Measurements from ENCODE around the gene NFE2L2.
"Not testable (repeated sequence)": the region's sequence is repeated elsewhere in the genome, so short reads cannot be mapped to it uniquely, and the experiment has no call there.

The NFE2L2 gene

GRCh38 chr2:177239932-177240630 lies 24.4 kb downstream of the NFE2L2 start:
- H3K36me3 ChIP-seq (ENCODE audit: control insufficient read depth, insufficient read depth, low read length) = no peaks in the 10 kb centered on the region
- peaks cover 37% of the 10 kb centered on the region for H3K4me1 ChIP-seq (ENCODE audit: control insufficient read depth, insufficient read depth, low read length, poor library complexity, severe bottlenecking)
- H3K4me3 ChIP-seq (ENCODE audit: insufficient read depth, low read depth, low read length, poor library complexity, severe bottlenecking) = no peak overlapping the region
- H3K9me3 ChIP-seq (ENCODE audit: control insufficient read depth, low read length) = no peaks in the 10 kb centered on the region
- peak overlapping the region; percentile 40 for H3K27ac ChIP-seq (ENCODE audit: insufficient read depth, low read length, poor library complexity, severe bottlenecking)
- peak in 2 of 3 donors; percentile 9 to 13 for DNase-seq
- H3K27me3 ChIP-seq (replicated peaks; ENCODE audit: control insufficient read depth, insufficient read depth, low read length, poor library complexity, severe bottlenecking) = no peaks in the 10 kb centered on the region

DNA sequence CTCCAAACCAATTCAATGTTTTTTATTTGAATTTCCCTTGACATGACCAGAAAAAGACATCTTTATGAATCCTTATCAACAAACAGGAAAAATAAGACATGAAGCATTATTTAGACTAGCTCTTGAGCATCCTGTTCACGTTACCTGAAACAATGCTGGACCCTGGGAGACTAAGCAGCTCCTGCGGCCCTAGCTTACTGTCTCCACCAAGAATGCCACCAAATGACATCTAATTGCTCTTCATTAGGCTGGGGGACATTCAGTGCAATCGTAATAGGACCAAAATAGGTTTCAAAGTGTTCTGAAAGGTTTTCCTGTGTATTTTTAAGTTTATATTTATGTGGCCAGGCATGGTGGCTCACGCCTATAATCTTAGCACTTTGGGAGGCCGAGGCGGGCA lies 25.5 kb downstream of the NFE2L2 start:
- no peak for DNase-seq
- no peak overlapping the region for H3K4me3 ChIP-seq (ENCODE audit: insufficient read depth, low read depth, low read length, poor library complexity, severe bottlenecking)
- H3K36me3 ChIP-seq (ENCODE audit: control insufficient read depth, insufficient read depth, low read length) = no peaks in the 10 kb centered on the region
- H3K4me1 ChIP-seq (ENCODE audit: control insufficient read depth, insufficient read depth, low read length, poor library complexity, severe bottlenecking) = peaks cover 37% of the 10 kb centered on the region
- H3K9me3 ChIP-seq (ENCODE audit: control insufficient read depth, low read length) = no peaks in the 10 kb centered on the region
- H3K27me3 ChIP-seq (replicated peaks; ENCODE audit: control insufficient read depth, insufficient read depth, low read length, poor library complexity, severe bottlenecking) = no peaks in the 10 kb centered on the region
- no peak overlapping the region for H3K27ac ChIP-seq (ENCODE audit: insufficient read depth, low read length, poor library complexity, severe bottlenecking)

DNA sequence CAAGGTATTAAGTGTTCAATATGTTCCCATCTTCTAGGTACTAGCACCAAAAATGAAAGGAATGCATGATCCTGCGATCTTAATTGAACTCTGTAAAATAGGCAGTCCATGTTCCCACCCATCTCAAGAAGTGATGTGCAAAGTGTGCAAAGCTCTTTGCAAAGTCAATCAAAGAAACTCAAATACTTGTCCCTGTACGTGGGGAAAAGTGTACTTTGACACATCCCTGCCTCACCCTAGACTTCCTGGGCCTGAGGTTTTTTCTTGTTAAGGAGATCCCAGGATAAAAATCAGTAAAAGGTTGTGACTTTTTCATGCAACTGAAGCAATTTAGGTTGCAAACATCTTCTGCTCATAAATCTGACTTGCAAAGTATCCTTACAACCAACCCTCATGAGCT lies 26.6 kb downstream of the NFE2L2 start:
- no peaks in the 10 kb centered on the region for H3K27me3 ChIP-seq (replicated peaks; ENCODE audit: control insufficient read depth, insufficient read depth, low read length, poor library complexity, severe bottlenecking)
- no peak for DNase-seq
- H3K9me3 ChIP-seq (ENCODE audit: control insufficient read depth, low read length) = no peaks in the 10 kb centered on the region
- H3K4me1 ChIP-seq (ENCODE audit: control insufficient read depth, insufficient read depth, low read length, poor library complexity, severe bottlenecking) = peaks cover 30% of the 10 kb centered on the region
- H3K36me3 ChIP-seq (ENCODE audit: control insufficient read depth, insufficient read depth, low read length) = peaks cover 10% of the 10 kb centered on the region
- no peak overlapping the region for H3K4me3 ChIP-seq (ENCODE audit: insufficient read depth, low read depth, low read length, poor library complexity, severe bottlenecking)
- no peak overlapping the region for H3K27ac ChIP-seq (ENCODE audit: insufficient read depth, low read length, poor library complexity, severe bottlenecking)

DNA sequence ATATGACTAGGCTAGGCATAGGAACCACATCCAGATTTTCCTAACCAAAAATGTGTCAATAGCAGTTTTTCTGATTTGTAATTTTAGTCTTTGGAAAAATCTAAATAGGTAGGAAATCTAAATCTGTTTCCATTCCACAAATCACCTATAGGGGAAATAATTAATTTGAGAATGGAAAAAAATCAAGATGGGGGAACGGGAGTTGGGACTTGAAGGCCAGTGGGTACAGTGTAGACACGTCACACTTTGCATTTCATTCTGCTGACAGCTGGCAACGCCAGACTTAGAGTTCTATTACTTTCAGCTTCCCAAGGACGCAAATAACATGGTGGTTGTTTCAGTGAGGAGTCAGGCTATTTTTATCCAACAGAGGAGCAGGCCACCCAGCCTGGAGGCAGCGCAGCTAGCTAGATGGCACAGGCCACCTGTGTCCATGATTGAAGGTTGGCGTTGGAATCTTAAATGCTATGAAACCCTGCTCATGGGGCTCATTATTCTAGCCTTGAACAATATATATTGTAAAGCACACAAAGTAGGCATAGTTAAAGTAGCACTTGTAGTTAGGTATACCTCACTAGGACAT lies 28.6 kb downstream of the NFE2L2 start:
- no peak for DNase-seq
- Histone ChIP-seq H3K36me3 (ENCODE audit: control insufficient read depth, insufficient read depth, low read length) (peaks cover 28% of the 10 kb centered on the region), H3K9me3 (ENCODE audit: control insufficient read depth, low read length) (no peaks in the 10 kb centered on the region), H3K4me3 (ENCODE audit: insufficient read depth, low read depth, low read length, poor library complexity, severe bottlenecking) (no peak overlapping the region), H3K27me3 (replicated peaks; ENCODE audit: control insufficient read depth, insufficient read depth, low read length, poor library complexity, severe bottlenecking) (no peaks in the 10 kb centered on the region), H3K4me1 (ENCODE audit: control insufficient read depth, insufficient read depth, low read length, poor library complexity, severe bottlenecking) (peaks cover 16% of the 10 kb centered on the region), H3K27ac (ENCODE audit: insufficient read depth, low read length, poor library complexity, severe bottlenecking) (no peak overlapping the region)

- H3K9me3 ChIP-seq (ENCODE audit: control insufficient read depth, low read length) = no peaks in the 10 kb centered on the region
- peaks cover 31% of the 10 kb centered on the region for H3K36me3 ChIP-seq (ENCODE audit: control insufficient read depth, insufficient read depth, low read length)
- peaks cover 4% of the 10 kb centered on the region for H3K4me1 ChIP-seq (ENCODE audit: control insufficient read depth, insufficient read depth, low read length, poor library complexity, severe bottlenecking)
- H3K27me3 ChIP-seq (replicated peaks; ENCODE audit: control insufficient read depth, insufficient read depth, low read length, poor library complexity, severe bottlenecking) = no peaks in the 10 kb centered on the region
- no peak overlapping the region for H3K27ac ChIP-seq (ENCODE audit: insufficient read depth, low read length, poor library complexity, severe bottlenecking)
- H3K4me3 ChIP-seq (ENCODE audit: insufficient read depth, low read depth, low read length, poor library complexity, severe bottlenecking) = no peak overlapping the region
- DNase-seq = no peak
Measured at GRCh38 chr2:177234267-177234666, 30.3 kb downstream of the NFE2L2 start.

DNA sequence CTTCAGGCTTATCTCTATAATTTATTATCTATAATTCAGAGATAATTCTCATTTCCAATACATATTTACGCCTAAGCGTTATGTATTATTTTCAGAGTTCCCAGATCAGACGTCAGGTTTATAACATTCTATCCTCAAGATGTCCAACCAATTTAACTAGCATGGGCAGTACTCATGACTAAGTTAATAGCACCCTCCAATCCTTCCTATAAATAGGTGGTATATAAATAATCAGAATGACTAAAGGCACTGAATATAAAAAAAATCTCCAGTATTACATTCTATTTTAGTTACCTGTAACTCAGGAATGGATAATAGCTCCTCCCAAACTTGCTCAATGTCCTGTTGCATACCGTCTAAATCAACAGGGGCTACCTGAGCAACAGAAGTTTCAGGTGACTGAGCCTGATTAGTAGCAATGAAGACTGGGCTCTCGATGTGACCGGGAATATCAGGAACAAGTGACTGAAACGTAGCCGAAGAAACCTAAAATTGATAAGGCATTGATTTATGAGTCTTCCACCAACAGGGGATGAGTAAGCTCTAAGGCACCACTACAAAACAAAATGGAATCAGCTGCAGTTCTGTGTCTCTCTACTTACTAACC lies 32.3 kb downstream of the NFE2L2 start:
- no peak overlapping the region for H3K4me3 ChIP-seq (ENCODE audit: insufficient read depth, low read depth, low read length, poor library complexity, severe bottlenecking)
- no peaks in the 10 kb centered on the region for H3K4me1 ChIP-seq (ENCODE audit: control insufficient read depth, insufficient read depth, low read length, poor library complexity, severe bottlenecking)
- no peaks in the 10 kb centered on the region for H3K27me3 ChIP-seq (replicated peaks; ENCODE audit: control insufficient read depth, insufficient read depth, low read length, poor library complexity, severe bottlenecking)
- DNase-seq = no peak
- no peak overlapping the region for H3K27ac ChIP-seq (ENCODE audit: insufficient read depth, low read length, poor library complexity, severe bottlenecking)
- H3K36me3 ChIP-seq (ENCODE audit: control insufficient read depth, insufficient read depth, low read length) = peaks cover 31% of the 10 kb centered on the region
- no peaks in the 10 kb centered on the region for H3K9me3 ChIP-seq (ENCODE audit: control insufficient read depth, low read length)

GRCh38 chr2:177231270-177231669 lies 33.3 kb downstream of the NFE2L2 start:
- DNase-seq = no peak
- no peaks in the 10 kb centered on the region for H3K4me1 ChIP-seq (ENCODE audit: control insufficient read depth, insufficient read depth, low read length, poor library complexity, severe bottlenecking)
- H3K9me3 ChIP-seq (ENCODE audit: control insufficient read depth, low read length) = no peaks in the 10 kb centered on the region
- H3K36me3 ChIP-seq (ENCODE audit: control insufficient read depth, insufficient read depth, low read length) = peaks cover 31% of the 10 kb centered on the region
- no peak overlapping the region for H3K27ac ChIP-seq (ENCODE audit: insufficient read depth, low read length, poor library complexity, severe bottlenecking)
- H3K27me3 ChIP-seq (replicated peaks; ENCODE audit: control insufficient read depth, insufficient read depth, low read length, poor library complexity, severe bottlenecking) = no peaks in the 10 kb centered on the region
- H3K4me3 ChIP-seq (ENCODE audit: insufficient read depth, low read depth, low read length, poor library complexity, severe bottlenecking) = no peak overlapping the region

- H3K27me3 ChIP-seq (replicated peaks; ENCODE audit: control insufficient read depth, insufficient read depth, low read length, poor library complexity, severe bottlenecking) = no peaks in the 10 kb centered on the region
- H3K9me3 ChIP-seq (ENCODE audit: control insufficient read depth, low read length) = no peaks in the 10 kb centered on the region
- DNase-seq = no peak
- H3K4me1 ChIP-seq (ENCODE audit: control insufficient read depth, insufficient read depth, low read length, poor library complexity, severe bottlenecking) = no peaks in the 10 kb centered on the region
- H3K36me3 ChIP-seq (ENCODE audit: control insufficient read depth, insufficient read depth, low read length) = peaks cover 31% of the 10 kb centered on the region
- H3K27ac ChIP-seq (ENCODE audit: insufficient read depth, low read length, poor library complexity, severe bottlenecking) = no peak overlapping the region
- H3K4me3 ChIP-seq (ENCODE audit: insufficient read depth, low read depth, low read length, poor library complexity, severe bottlenecking) = no peak overlapping the region
Measured at GRCh38 chr2:177229442-177230242, 34.9 kb downstream of the NFE2L2 start.

GRCh38 chr2:177225965-177226360 lies 38.6 kb downstream of the NFE2L2 start:
- Histone ChIP-seq H3K27ac (ENCODE audit: insufficient read depth, low read length, poor library complexity, severe bottlenecking) (no peak overlapping the region), H3K27me3 (replicated peaks; ENCODE audit: control insufficient read depth, insufficient read depth, low read length, poor library complexity, severe bottlenecking) (no peaks in the 10 kb centered on the region)

GRCh38 chr2:177223436-177223835 lies 41.1 kb downstream of the NFE2L2 start:
- H3K4me3 ChIP-seq (ENCODE audit: insufficient read depth, low read depth, low read length, poor library complexity, severe bottlenecking); H3K4me1 ChIP-seq (ENCODE audit: control insufficient read depth, insufficient read depth, low read length, poor library complexity, severe bottlenecking); H3K27ac ChIP-seq (ENCODE audit: insufficient read depth, low read length, poor library complexity, severe bottlenecking); H3K27me3 ChIP-seq (replicated peaks; ENCODE audit: control insufficient read depth, insufficient read depth, low read length, poor library complexity, severe bottlenecking); H3K9me3 ChIP-seq (ENCODE audit: control insufficient read depth, low read length); DNase-seq: not testable (repeated sequence)
- peaks cover 43% of the 10 kb centered on the region for H3K36me3 ChIP-seq (ENCODE audit: control insufficient read depth, insufficient read depth, low read length)

More at GRCh38 chr2:177225965-177226360, 38.6 kb downstream of the NFE2L2 start:
- Histone ChIP-seq H3K4me1 (ENCODE audit: control insufficient read depth, insufficient read depth, low read length, poor library complexity, severe bottlenecking) (no peaks in the 10 kb centered on the region), H3K4me3 (ENCODE audit: insufficient read depth, low read depth, low read length, poor library complexity, severe bottlenecking) (no peak overlapping the region), H3K36me3 (ENCODE audit: control insufficient read depth, insufficient read depth, low read length) (peaks cover 27% of the 10 kb centered on the region), H3K9me3 (ENCODE audit: control insufficient read depth, low read length) (no peaks in the 10 kb centered on the region)
- DNase-seq = no peak
